Adrenal gland (tissue), 5 donors: ENCODE measurements around the gene TMEM94.

Experiments
- CTCF ChIP-seq, 6 experiments: fragments of 450-650 bp in 4 of 6; fragments of 200-600 bp in 2 of 6; sonication (generic) in 1 of 6; IDR thresholded peaks; 1 replicate in 5 of 6; 2 replicates in 1 of 6; pipeline versions ENCODE4 v1.5.1 to v1.8.0; 2016 to 2021; ENCODE audit warnings: antibody characterized with exemption in 6 of 6, mild to moderate bottlenecking in 2 of 6, moderate library complexity in 1 of 6
- POLR2A ChIP-seq, 2 donors: fragments of 450-650 bp; IDR thresholded peaks; one replicate each; pipeline ENCODE4 v1.6.1; 2017; ENCODE audit warnings: antibody characterized with exemption in 2 of 2, mild to moderate bottlenecking in 2 of 2, moderate library complexity in 1 of 2
- donor health status: DM: no; HTN: no; CAD: no.

- TF ChIP-seq POLR2A (IDR thresholded peaks at IDR 0.05) (no peak), CTCF (IDR thresholded peaks at IDR 0.05) (no peak)
Observed at GRCh38 chr17:75473246-75473645, 16.8 kb downstream of the TMEM94 start.
